GM23338 (cell line): Measurements from ENCODE around the gene ROCK2. TPM values are rescaled to one million over a fixed set of nuclear protein-coding genes. Genes with fewer than 3 reads are reported as not detected.

Source experiments
- ATAC-seq: fragments of 200-7000 bp; cut with Tn5 transposase; 3 replicates; pipeline ENCODE4 v1.9.1; 2020
- DNase-seq: peaks from one replicate; pipeline ENCODE4 v3.0.0-alpha.2; 2015; ENCODE audit warnings: low spot score
- H2AFZ ChIP-seq: fragments of 200-600 bp; sonication (generic); 2 replicates; pipeline ENCODE4 v1.8.0; 2016; ENCODE audit warnings: antibody characterized with exemption, mild to moderate bottlenecking, moderate library complexity
- H3F3A ChIP-seq: fragments of 200-600 bp; sonication (generic); replicated peaks from 2 replicates; pipeline ENCODE4 v1.8.0; 2017; ENCODE audit warnings: antibody characterized with exemption, mixed run types, low read depth
- H3K27ac ChIP-seq: fragments of 200-600 bp; sonication (generic); 2 replicates; pipeline ENCODE4 v1.6.1; 2016; ENCODE audit warnings: low read depth
- H3K27me3 ChIP-seq: fragments of 200-600 bp; sonication (generic); 2 replicates; pipeline ENCODE4 v1.8.0; 2016; ENCODE audit warnings: mild to moderate bottlenecking, mixed run types, moderate library complexity; ENCODE audit not compliant: insufficient read depth
- H3K36me3 ChIP-seq: fragments of 200-600 bp; sonication (generic); 2 replicates; pipeline ENCODE4 v1.8.0; 2016; ENCODE audit warnings: mild to moderate bottlenecking; ENCODE audit not compliant: insufficient read depth
- H3K4me1 ChIP-seq: fragments of 200-600 bp; sonication (generic); 2 replicates; pipeline ENCODE4 v1.8.0; 2016; ENCODE audit warnings: mild to moderate bottlenecking, moderate library complexity; ENCODE audit not compliant: insufficient read depth
- H3K4me2 ChIP-seq: fragments of 200-600 bp; sonication (generic); 2 replicates; pipeline ENCODE4 v1.7.1; 2017; ENCODE audit warnings: mixed run types
- H3K4me3 ChIP-seq: fragments of 200-600 bp; sonication (generic); 2 replicates; pipeline ENCODE4 v1.6.1; 2016; ENCODE audit warnings: mixed run types
- H3K79me2 ChIP-seq: fragments of 200-600 bp; sonication (generic); replicated peaks from 2 replicates; pipeline ENCODE4 v1.8.0; 2017; ENCODE audit warnings: mild to moderate bottlenecking; ENCODE audit not compliant: insufficient read depth
- H3K9me2 ChIP-seq: fragments of 200-600 bp; sonication (generic); 2 replicates; pipeline ENCODE4 v1.8.0; 2017; ENCODE audit not compliant: insufficient read depth
- H4K20me1 ChIP-seq: fragments of 200-600 bp; sonication (generic); replicated peaks from 2 replicates; pipeline ENCODE4 v1.8.0; 2017; ENCODE audit warnings: mild to moderate bottlenecking; ENCODE audit not compliant: insufficient read depth
- H3K27ac Mint-ChIP-seq: 2 replicates; pipeline ENCODE4 v1.8.0; 2020; ENCODE audit warnings: inconsistent platforms, mild to moderate bottlenecking, moderate library complexity, mixed read lengths
- H3K27me3 Mint-ChIP-seq: 3 replicates; pipeline ENCODE4 v1.8.0; 2022; ENCODE audit warnings: low read depth, mild to moderate bottlenecking, moderate library complexity, mixed read lengths, inconsistent platforms; ENCODE audit not compliant: insufficient read depth, poor library complexity
- H3K36me3 Mint-ChIP-seq: 3 replicates; pipeline ENCODE4 v1.8.0; 2021; ENCODE audit warnings: low read depth, mild to moderate bottlenecking, inconsistent platforms, moderate library complexity, mixed read lengths
- H3K4me1 Mint-ChIP-seq: 3 replicates; pipeline ENCODE4 v1.8.0; 2020; ENCODE audit warnings: mild to moderate bottlenecking, inconsistent platforms, mixed read lengths
- H3K4me3 Mint-ChIP-seq: 3 replicates; pipeline ENCODE4 v1.8.0; 2021; ENCODE audit warnings: moderate library complexity, mild to moderate bottlenecking, inconsistent platforms, mixed read lengths
- H3K9me3 Mint-ChIP-seq: 3 replicates; pipeline ENCODE4 v1.8.0; 2020; ENCODE audit warnings: moderate library complexity, mild to moderate bottlenecking, inconsistent platforms, mixed read lengths
- CREB1 ChIP-seq: fragments of 250-450 bp; sonication (Bioruptor Pico); IDR thresholded peaks from 2 replicates; pipeline ENCODE4 v1.5.0; 2020; ENCODE audit warnings: low read depth, mild to moderate bottlenecking, moderate library complexity
- CTCF ChIP-seq, 2 experiments: fragments of 200-600 bp in 1 of 2; sonication (generic) in 1 of 2; conservative IDR thresholded peaks; 2 replicates each; pipeline versions ENCODE4 v1.5.1 to v1.6.1; 2016 to 2017; ENCODE audit warnings: antibody characterized with exemption in 2 of 2, low read depth in 2 of 2, mild to moderate bottlenecking in 2 of 2, moderate library complexity in 1 of 2
- EZH2phosphoT487 ChIP-seq: fragments of 200-600 bp; sonication (generic); IDR thresholded peaks from one replicate; pipeline ENCODE4 v1.8.1; 2018; ENCODE audit warnings: antibody characterized with exemption; ENCODE audit not compliant: unreplicated experiment
- POLR2AphosphoS5 ChIP-seq: IDR thresholded peaks from 2 replicates; pipeline ENCODE4 v1.6.1; 2016; ENCODE audit warnings: antibody characterized with exemption, low read depth
- ZNF114 ChIP-seq: fragments of 250-450 bp; sonication (Bioruptor Pico); IDR thresholded peaks from 2 replicates; pipeline ENCODE4 v1.5.0; 2020; ENCODE audit warnings: mild to moderate bottlenecking, moderate library complexity
- polyA plus RNA-seq: library from polyadenylated mRNA; unstranded; fragments of >200 nt; fragmentation: Nextera tagmentation; extraction: Ambion mirVana; gene quantifications from 2 replicates; pipeline ENCODE4 v1.2.1, GENCODE V29; 2016
- total RNA-seq: library from RNA; depleted of rRNA; stranded (reverse); fragments of >200 nt; shearing (Covaris generic); gene quantifications from 2 replicates; pipeline ENCODE4 v1.2.3, GENCODE V29; 2014
- TF ChIP-seq, protein P1 (sequence below): fragments of 250-450 bp; sonication (Bioruptor Pico); IDR thresholded peaks from 2 replicates; pipeline ENCODE4 v1.5.0; 2020; ENCODE audit warnings: mild to moderate bottlenecking, moderate library complexity
- TF ChIP-seq, protein P2 (sequence below): IDR thresholded peaks from 2 replicates; pipeline ENCODE4 v1.6.1; 2016; ENCODE audit warnings: antibody characterized with exemption

ROCK2 gene
- total and polyA plus RNA-seq, 2 experiments from 2014 or later, result 16.4 to 28.0 TPM

GRCh38 chr2:11260979-11261378, 83.5 kb downstream of the ROCK2 start (continued):
- TF ChIP-seq, protein P1, sequence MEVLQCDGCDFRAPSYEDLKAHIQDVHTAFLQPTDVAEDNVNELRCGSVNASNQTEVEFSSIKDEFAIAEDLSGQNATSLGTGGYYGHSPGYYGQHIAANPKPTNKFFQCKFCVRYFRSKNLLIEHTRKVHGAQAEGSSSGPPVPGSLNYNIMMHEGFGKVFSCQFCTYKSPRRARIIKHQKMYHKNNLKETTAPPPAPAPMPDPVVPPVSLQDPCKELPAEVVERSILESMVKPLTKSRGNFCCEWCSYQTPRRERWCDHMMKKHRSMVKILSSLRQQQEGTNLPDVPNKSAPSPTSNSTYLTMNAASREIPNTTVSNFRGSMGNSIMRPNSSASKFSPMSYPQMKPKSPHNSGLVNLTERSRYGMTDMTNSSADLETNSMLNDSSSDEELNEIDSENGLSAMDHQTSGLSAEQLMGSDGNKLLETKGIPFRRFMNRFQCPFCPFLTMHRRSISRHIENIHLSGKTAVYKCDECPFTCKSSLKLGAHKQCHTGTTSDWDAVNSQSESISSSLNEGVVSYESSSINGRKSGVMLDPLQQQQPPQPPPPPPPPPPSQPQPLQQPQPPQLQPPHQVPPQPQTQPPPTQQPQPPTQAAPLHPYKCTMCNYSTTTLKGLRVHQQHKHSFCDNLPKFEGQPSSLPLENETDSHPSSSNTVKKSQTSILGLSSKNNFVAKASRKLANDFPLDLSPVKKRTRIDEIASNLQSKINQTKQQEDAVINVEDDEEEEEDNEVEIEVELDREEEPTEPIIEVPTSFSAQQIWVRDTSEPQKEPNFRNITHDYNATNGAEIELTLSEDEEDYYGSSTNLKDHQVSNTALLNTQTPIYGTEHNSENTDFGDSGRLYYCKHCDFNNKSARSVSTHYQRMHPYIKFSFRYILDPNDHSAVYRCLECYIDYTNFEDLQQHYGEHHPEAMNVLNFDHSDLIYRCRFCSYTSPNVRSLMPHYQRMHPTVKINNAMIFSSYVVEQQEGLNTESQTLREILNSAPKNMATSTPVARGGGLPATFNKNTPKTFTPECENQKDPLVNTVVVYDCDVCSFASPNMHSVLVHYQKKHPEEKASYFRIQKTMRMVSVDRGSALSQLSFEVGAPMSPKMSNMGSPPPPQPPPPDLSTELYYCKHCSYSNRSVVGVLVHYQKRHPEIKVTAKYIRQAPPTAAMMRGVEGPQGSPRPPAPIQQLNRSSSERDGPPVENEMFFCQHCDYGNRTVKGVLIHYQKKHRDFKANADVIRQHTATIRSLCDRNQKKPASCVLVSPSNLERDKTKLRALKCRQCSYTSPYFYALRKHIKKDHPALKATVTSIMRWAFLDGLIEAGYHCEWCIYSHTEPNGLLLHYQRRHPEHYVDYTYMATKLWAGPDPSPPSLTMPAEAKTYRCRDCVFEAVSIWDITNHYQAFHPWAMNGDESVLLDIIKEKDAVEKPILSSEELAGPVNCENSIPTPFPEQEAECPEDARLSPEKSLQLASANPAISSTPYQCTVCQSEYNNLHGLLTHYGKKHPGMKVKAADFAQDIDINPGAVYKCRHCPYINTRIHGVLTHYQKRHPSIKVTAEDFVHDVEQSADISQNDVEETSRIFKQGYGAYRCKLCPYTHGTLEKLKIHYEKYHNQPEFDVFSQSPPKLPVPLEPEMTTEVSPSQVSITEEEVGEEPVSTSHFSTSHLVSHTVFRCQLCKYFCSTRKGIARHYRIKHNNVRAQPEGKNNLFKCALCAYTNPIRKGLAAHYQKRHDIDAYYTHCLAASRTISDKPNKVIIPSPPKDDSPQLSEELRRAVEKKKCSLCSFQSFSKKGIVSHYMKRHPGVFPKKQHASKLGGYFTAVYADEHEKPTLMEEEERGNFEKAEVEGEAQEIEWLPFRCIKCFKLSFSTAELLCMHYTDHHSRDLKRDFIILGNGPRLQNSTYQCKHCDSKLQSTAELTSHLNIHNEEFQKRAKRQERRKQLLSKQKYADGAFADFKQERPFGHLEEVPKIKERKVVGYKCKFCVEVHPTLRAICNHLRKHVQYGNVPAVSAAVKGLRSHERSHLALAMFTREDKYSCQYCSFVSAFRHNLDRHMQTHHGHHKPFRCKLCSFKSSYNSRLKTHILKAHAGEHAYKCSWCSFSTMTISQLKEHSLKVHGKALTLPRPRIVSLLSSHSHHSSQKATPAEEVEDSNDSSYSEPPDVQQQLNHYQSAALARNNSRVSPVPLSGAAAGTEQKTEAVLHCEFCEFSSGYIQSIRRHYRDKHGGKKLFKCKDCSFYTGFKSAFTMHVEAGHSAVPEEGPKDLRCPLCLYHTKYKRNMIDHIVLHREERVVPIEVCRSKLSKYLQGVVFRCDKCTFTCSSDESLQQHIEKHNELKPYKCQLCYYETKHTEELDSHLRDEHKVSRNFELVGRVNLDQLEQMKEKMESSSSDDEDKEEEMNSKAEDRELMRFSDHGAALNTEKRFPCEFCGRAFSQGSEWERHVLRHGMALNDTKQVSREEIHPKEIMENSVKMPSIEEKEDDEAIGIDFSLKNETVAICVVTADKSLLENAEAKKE, result no peak
- TF ChIP-seq EZH2phosphoT487, result no peak
- TF ChIP-seq CREB1, result no peak

DNA sequence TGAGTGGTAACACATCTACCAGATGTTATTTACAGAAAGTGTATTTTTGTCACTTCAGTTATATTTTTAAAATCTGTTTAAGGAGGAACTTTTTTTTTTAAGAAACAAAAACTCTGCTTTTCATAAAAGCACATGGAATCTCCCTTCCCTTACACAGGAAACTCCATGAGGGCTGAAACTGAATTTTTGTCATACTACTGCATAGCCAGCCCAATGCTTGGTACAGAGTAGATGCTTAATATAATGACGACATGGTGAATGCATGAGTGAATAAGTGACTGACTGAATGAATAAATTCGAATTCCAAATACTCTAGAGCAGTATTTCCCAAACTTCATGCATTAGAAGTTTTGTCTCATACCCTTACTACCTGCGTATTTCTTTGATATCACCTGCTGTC, 86.5 kb downstream of the ROCK2 start:
- no peaks in the 10 kb centered on the region for H3F3A ChIP-seq
- Mint-ChIP-seq H3K4me1 (peaks cover 6% of the 10 kb centered on the region; the same call in 2 of the 3 replicates), H3K4me3 (no peak overlapping the region), H3K9me3 (no peaks in the 10 kb centered on the region), H3K27ac (no peak overlapping the region), H3K27me3 (no peaks in the 10 kb centered on the region), H3K36me3 (peaks cover 6% of the 10 kb centered on the region; the same call in 2 of the 3 replicates)
- H3K9me2 ChIP-seq, result no peaks in the 10 kb centered on the region
- H3K27ac ChIP-seq, result no peak overlapping the region
- no peaks in the 10 kb centered on the region for H3K27me3 ChIP-seq
- H2AFZ ChIP-seq, result no peak overlapping the region
- H3K36me3 ChIP-seq, result no peaks in the 10 kb centered on the region
- H3K4me2 ChIP-seq, result no peak overlapping the region
- no peaks in the 10 kb centered on the region; the same call in none of the 2 replicates for H4K20me1 ChIP-seq
- H3K4me1 ChIP-seq, result 0 out of 2 replicates have a peak, but pooled peaks cover 3% of the 10 kb centered on the region
- DNase-seq, result no peak
- peaks cover 16% of the 10 kb centered on the region for H3K79me2 ChIP-seq
- no peak overlapping the region for H3K4me3 ChIP-seq
- ATAC-seq, result no peak
- no peak for TF ChIP-seq ZNF114 (CRISPR knock-in tag)
- no peak for TF ChIP-seq EZH2phosphoT487
- no peak for TF ChIP-seq POLR2AphosphoS5
- TF ChIP-seq, protein P1, result no peak
- TF ChIP-seq, protein P2, sequence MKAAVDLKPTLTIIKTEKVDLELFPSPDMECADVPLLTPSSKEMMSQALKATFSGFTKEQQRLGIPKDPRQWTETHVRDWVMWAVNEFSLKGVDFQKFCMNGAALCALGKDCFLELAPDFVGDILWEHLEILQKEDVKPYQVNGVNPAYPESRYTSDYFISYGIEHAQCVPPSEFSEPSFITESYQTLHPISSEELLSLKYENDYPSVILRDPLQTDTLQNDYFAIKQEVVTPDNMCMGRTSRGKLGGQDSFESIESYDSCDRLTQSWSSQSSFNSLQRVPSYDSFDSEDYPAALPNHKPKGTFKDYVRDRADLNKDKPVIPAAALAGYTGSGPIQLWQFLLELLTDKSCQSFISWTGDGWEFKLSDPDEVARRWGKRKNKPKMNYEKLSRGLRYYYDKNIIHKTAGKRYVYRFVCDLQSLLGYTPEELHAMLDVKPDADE, result no peak
- TF ChIP-seq CTCF (conservative IDR thresholded peaks at IDR 0.05; ENCODE audit: low read depth in 2 of 2), result no peak
